ENCODE measurements around the gene GORASP1. TPM values are rescaled to one million over a fixed set of nuclear protein-coding genes. Genes with fewer than 3 reads are reported as not detected.

The GORASP1 gene
- total RNA-seq, 1 donor from 2014 or later, result 28.7 TPM

DNA sequence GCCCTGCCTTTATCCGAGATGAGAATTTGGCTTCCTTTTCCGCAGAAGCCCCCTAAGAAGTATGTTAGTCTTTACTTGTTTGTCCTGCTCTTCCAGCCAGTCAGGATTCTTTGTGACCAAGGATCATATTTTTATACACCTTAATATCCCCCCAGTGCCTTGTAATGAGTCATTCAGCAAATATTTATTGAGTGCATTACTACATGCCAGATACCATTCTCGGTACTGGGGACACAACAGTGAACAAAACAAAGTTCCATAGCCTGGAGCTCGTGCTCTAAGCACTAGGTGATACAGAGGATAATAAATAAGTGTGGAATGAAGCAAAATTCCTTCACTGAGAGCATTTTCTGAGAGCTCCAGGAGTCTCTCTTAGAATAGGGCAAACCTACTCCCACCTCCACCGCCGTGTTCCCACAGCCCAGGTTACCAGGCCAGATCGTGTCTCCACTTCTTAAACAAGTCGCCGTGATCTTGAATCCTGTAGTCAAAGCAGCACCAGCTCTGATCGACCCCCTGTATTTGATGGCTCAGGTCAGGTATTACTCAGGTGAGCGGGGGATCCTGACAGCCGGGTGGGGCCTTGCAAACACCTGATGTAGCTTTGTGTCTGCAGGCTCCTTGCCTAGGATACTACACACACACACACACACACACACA lies 18.5 kb upstream of the GORASP1 start:
- no peak for DNase-seq

DNA sequence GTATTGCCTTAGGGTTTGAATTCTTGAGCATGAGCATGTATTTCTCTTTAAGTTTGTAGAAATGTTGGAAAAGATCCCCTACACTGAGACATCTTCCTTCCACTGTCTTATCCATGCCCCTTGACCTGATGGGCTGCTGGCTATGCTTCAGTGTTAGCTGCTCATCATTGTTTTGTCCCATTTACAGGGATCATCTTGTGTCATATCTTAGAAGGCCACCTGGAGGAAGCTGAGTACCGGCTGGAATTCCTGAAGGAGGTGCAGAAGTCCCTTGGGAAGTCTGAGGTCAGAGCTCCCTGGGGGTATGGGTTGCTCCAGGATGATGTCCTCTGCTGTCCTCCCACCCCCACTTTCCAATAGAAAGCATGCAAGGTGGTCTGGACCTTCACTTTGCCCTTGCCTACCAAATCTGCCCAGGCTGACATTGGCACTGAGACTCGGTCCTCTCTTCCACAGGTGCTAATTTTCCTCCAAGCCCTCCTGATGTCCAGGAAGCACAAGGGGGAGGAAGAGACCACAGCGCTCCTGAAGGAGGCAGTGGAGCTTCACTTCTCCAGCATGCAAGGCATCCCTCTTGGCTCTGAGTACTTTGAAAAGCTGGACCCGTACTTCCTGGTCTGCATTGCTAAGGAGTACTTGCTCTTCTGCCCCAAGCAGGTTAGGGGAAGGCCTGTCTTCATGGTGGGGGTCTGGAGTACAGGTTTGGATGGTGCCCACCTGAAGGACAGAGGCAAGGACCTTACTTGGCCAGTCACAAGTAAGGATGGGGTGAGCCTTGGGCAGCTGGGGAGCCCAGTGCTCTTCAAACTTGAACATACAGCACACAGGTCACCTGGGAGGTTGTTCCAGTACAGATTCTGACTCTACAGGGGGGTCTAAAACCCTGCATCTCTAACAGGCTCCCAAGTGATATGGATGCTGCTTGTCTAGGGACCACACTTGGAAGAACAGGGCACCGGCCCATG lies 17.7 kb upstream of the GORASP1 start:
- no peak for DNase-seq

DNA sequence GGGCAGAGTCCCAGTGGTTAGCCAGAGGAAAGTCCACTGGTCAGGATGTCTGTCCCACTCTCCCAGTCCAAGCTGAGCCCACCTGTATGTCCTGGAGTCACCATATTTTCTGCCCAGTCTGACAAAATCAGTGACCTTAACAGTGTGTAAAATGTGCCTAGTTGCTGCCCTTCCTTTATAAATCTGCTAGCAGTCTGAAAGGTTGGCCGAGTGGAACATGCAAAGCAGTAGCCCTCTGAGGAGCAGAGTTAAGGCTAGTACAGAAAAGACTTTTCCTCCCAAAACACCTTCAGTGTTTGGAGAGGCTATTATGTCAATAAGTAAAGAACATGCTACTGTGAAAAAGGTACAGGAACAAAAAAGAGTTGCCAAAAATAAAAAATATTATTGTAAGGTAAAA lies 15.4 kb upstream of the GORASP1 start:
- no peak for DNase-seq

GRCh38 chr3:39121621-39122020 lies 14.2 kb upstream of the GORASP1 start:
- no peak for DNase-seq

DNA sequence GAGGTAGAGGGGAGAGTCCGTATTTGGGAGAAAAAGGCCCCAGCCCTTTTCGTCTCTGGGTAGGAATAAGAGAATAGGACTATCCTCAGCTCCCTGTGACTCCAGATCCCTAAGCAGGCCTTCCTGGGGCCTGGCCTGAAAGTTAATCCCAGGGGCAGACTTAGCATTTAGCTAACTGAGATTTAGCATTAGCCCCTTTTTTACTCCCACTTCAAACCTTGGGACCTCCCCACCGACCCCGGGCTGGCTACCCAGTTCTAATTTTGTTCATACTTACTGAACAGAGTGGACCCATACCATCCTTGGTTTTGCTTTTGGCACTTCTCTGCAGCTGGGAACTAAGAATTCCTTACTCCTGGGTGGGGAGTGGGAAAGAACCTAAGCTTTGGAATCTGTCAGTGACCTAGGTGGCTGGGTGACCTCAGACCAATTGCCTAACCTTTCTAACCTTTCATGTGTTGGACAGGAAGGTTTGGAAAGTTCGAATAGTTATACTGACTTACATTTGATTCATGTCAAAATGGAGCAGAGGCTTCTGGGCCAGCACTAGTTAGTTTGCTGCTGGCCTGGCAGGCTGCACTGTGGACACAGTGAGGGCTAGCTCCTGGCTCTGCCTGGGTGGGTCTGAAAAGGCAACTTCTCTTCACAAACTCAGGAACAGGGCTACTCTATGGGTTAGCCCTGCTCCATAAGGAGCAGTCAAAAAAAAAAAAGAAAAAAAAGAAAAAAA lies 11.7 kb upstream of the GORASP1 start:
- DNase-seq, result no peak

GRCh38 chr3:39118079-39118478 lies 10.7 kb upstream of the GORASP1 start:
- no peak for DNase-seq

- DNase-seq, result no peak
Measured at GRCh38 chr3:39115870-39116269, 8.4 kb upstream of the GORASP1 start.

DNA sequence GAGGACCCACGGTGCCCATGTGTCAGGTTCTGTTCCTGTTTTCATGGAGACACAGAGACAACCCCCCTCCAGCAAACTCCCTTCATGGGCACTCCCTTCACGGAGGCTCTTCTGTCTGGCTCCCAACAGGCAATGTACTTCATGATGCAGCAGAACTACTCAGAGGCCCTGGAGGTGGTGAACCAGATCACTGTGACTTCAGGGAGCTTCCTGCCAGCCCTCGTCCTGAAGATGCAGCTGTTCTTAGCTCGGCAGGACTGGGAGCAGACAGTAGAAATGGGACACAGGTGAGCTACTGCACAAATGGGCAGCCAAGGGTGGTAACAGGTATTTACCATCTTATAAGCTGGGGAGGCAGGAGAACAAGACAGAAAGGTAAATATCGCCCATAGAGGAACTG lies 7.0 kb upstream of the GORASP1 start:
- no peak for DNase-seq

DNA sequence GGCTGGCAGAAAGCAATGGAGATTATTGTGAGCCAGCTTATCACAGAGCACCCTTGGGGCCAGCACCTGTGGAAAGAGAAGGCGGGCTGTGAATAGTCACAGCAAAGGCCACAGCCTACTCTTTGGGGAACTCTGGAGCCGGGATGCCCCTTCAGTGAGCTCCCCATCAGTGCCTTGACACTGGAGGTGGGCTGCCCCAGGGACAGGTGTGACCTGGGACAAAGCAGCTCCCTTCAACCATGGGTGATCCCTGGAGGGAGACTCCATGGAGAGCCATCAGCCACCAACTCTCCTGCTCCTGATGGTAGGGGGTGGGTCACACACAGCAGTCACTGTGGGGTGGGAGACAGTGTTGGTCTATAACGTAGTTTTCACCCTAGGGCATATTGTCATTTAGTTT lies 5.9 kb upstream of the GORASP1 start:
- DNase-seq, result no peak

DNA sequence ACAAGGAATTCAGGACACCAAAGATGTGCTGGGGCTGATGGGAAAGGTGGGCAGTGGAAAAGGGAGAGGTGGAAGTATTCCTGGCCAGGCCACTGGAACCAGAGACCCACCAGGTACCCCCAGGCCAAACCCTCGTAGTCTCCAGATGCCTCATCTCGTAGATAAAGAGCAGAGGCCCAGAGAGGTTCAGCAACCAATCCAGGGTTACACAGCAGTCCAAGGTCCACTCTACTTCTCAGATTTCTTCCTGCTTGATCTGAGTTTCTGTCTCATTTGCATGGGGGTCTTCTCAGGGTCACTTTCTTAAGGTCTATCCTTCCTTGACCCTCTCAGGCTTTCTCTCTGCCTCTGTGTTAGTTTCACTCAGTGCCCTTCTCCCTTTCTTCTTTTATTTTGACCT lies 5.1 kb upstream of the GORASP1 start:
- no peak for DNase-seq

GRCh38 chr3:39112113-39112512 lies 4.7 kb upstream of the GORASP1 start:
- DNase-seq, result no peak

DNA sequence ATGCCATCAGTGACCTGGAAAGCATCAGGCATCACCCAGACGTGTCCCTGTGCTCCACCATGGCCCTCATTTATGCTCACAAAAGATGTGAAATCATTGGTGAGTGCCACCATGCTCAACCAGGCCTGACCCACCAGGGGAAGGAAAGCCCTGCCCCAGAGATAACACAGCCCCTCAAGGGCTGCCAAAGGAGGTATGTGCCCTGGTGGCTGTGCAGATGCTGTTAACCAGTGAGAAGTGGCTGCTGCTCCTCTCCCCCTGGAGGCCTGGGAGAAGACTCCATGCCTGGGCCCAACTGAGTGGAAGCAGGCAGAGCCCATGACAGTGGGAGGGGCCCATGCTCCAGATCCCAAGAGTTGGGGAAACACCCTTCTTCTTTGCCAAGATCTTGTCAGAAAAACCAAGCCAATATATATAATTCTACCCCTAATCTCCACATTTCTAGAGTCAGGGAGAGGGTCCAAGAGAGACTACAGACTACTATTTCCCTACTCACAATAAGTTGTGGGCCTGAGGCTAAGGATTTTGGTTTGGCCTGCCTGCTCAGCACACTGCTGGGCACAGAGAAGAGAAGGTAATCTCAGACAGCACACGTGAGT lies 2.7 kb upstream of the GORASP1 start:
- no peak for DNase-seq

GRCh38 chr3:39109086-39109485 lies 1.7 kb upstream of the GORASP1 start:
- no peak for DNase-seq

- no peak for DNase-seq
Measured at GRCh38 chr3:39108200-39108710, 828 bp upstream of the GORASP1 start.

DNA sequence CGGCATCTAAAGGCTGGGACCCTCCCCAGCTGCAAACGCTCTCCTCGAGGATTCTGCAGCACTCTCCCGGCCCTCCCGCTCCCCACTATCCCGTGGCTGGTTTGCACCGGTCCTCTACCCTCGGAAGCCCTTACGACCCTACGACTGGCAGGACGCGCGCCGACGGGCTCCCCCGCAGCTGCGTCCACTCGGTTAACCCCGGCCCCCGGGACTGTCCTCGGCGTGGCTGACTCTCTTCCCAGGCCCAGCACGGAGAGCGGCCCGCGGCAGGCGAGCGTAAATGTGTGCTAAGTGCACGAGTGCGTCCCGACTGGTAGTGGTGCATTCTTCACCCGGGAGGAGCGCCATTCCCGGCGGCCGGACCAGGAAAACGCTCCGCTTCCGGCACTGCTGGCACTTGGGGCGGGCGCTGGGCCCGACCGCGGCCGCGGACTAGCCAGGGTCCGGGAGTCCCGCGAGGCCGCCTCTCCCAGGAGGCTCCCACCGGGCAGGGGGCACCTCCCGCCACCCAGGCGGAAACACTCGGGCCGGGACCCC lies 508 bp downstream of the GORASP1 start:
- DNase-seq, result no peak

GRCh38 chr3:39106281-39106811 lies 1.1 kb downstream of the GORASP1 start:
- DNase-seq, result no peak

DNA sequence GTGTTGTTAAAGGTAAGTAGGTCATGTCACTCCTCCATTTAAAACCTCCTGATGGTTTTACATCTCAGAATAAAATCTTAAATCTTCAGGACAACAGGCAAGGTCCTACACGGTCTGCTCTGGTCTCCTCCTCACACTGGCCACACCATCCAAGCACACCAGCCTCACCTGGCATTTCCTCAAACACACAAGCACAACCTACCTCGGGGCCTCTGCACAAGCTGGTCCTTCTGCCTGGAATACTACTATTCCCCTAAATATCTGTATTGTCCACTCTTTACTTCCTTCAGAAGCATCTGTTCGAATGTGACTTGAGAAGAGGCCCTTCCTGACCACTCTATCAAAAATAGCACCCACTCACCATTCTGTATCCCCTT lies 1.8 kb downstream of the GORASP1 start:
- no peak for DNase-seq

- DNase-seq, result no peak
Measured at GRCh38 chr3:39104961-39105686, 2.3 kb downstream of the GORASP1 start.

DNA sequence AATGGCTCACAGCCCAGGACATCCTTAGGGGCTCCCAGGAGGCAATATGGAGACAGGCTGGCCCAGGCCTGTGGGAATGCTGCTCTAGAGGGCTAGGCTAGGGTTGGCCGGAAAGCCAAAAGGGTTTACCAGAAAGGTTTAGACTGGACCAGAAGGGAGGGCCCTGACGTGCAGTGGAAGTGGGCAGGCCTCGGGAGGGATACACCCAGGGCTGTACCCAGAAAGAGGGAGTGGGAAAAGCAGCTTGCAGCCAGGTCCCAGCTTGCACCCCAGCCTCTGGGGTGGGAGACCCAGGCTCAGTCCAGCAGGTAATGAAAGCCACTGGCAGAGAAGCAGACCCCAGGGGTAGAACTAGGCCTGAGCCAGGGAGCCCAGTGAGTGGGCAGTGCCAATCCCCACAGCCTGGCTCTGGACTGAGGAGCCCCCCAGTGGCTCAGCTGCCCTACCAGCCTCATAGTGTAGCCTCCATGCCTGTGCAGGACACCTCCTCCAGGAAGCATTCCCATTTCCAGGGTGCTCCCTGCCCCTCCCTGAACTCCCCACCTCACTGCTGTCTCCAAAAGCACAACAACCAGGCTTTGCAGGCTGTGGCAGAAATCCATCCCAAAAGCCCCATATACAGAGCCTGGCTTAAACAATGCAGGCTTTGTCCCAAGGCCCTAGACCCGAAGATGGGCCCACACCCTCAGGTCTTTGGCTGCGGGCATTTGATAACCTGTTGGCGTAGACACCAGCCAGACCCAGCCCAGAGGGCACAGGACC lies 3.5 kb downstream of the GORASP1 start:
- no peak for DNase-seq

DNA sequence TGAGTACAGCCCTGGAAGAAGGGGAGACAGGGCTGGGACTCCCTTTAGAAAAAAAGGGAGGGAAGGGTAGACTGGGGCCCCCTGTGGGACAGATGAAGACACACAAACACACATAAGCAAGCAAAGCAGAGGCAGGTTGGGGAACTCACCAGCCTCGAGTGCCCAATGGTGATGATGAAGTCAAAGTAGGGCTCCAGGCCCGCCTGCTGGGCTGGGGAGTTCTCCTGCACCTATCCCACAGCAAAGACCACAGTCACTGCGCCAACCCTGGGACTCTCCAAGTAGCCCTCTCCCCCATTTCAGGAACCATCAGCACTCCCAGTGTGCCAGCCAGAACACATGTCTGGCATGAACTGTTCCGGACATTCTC lies 4.1 kb downstream of the GORASP1 start:
- no peak for DNase-seq

Measured in occipital lobe (tissue), 2 donors.